DND-41 (cell line): ENCODE data around the gene TRIM7.

Source experiments
- ATAC-seq: fragments of 200-7000 bp; cut with Tn5 transposase; 3 replicates; pipeline ENCODE4 v1.9.1; 2021; ENCODE audit warnings: low read depth; ENCODE audit not compliant: insufficient read depth
- DNase-seq: peaks from one replicate; pipeline ENCODE4 v3.0.0-alpha.2; 2020
- H2AFZ ChIP-seq: 2 replicates; pipeline ENCODE4 v1.6.0; 2012; ENCODE audit warnings: low read depth, low read length
- H3K27ac ChIP-seq: 2 replicates; pipeline ENCODE4 v1.5.1; 2012; ENCODE audit warnings: low read length, inconsistent platforms
- H3K27me3 ChIP-seq: fragments of 200-600 bp; sonication (generic); 2 replicates; pipeline ENCODE4 v1.6.0; 2012; ENCODE audit warnings: low read length, mild to moderate bottlenecking, inconsistent platforms; ENCODE audit not compliant: insufficient read depth, poor library complexity
- H3K36me3 ChIP-seq: 2 replicates; pipeline ENCODE4 v1.5.1; 2012; ENCODE audit warnings: low read length, inconsistent platforms; ENCODE audit not compliant: insufficient read depth
- H3K4me1 ChIP-seq: 2 replicates; pipeline ENCODE4 v1.5.1; 2012; ENCODE audit warnings: mild to moderate bottlenecking, low read length; ENCODE audit not compliant: insufficient read depth
- H3K4me2 ChIP-seq: 2 replicates; pipeline ENCODE4 v1.6.0; 2012; ENCODE audit warnings: mild to moderate bottlenecking, moderate library complexity, low read length, inconsistent platforms; ENCODE audit not compliant: insufficient read depth
- H3K4me3 ChIP-seq, 2 experiments: fragments of 200-600 bp in 1 of 2; shearing (Covaris generic) in 1 of 2; 2 replicates each; pipeline ENCODE4 v1.5.1; 2012 to 2016; ENCODE audit warnings: inconsistent platforms in 2 of 2, low read length in 2 of 2, mild to moderate bottlenecking in 2 of 2, low read depth in 1 of 2, moderate library complexity in 1 of 2
- H3K79me2 ChIP-seq: 2 replicates; pipeline ENCODE4 v1.6.0; 2012; ENCODE audit warnings: low read length, inconsistent platforms; ENCODE audit not compliant: insufficient read depth
- H3K9ac ChIP-seq: 2 replicates; pipeline ENCODE4 v1.6.0; 2012; ENCODE audit warnings: low read depth, mild to moderate bottlenecking, inconsistent platforms, low read length, moderate library complexity
- H3K9me3 ChIP-seq: 2 replicates; pipeline ENCODE4 v1.5.1; 2012; ENCODE audit warnings: low read length, moderate library complexity, mild to moderate bottlenecking, inconsistent platforms; ENCODE audit not compliant: insufficient read depth, severe bottlenecking
- H4K20me1 ChIP-seq: 2 replicates; pipeline ENCODE4 v1.6.0; 2012; ENCODE audit warnings: low read length; ENCODE audit not compliant: insufficient read depth
- EZH2 ChIP-seq: IDR thresholded peaks from 3 replicates; pipeline ENCODE4 v1.6.1; 2012; ENCODE audit warnings: borderline replicate concordance, low read depth, mild to moderate bottlenecking, moderate library complexity, low read length, inconsistent platforms; ENCODE audit not compliant: severe bottlenecking
- TF ChIP-seq, protein P1 (sequence below): IDR thresholded peaks from 2 replicates; pipeline ENCODE4 v1.5.1; 2012; ENCODE audit warnings: borderline replicate concordance, low read length, moderate library complexity, mild to moderate bottlenecking; ENCODE audit not compliant: poor library complexity, severe bottlenecking; ENCODE audit errors: extremely low read depth

Gene TRIM7

DNA sequence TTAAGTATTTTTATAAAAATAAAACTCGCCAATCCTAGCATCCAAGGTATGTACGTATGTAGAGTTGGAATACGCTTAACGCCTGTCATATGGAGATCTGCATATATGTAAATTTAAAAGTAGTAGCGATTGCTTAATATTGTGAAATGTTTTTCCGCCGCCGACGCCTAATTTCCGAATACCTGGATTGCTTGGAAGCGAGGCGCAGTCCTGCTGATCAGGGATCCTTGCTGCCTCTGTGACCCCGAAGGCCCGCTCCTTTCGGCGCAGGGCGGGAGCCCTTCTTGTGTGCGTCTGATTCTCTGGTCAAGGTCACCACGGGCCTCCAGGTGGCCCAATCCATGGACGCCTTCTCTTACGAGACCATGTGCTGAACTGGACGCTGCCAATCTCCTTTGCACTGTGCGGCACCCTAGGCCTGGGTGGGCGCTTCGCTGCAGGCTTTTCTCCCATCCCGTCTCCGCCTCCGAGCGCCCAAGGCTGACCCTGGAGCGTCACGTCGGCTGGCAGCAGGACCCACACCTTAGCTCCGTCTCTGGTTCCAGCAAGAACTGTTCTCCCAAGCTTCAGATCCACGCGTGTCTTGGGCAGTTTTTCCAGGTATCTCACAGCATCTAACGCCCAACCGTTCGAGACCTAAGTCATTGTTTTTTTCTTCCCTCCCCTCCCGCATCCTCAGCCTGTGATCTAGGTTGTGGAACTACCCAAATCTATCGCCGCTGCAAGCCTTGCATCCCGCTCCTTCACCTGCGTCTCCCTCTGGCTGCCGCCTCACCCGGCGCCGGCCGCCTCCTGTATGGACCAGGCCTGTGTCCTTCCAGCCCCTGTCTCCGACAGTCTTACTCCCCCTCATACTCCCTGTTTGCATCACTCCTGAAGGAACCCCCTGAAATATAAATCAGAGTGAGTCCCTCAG is 14.5 kb upstream of the TRIM7 start:
- H3K79me2 ChIP-seq: peaks cover 10% of the 10 kb centered on the region
- TF ChIP-seq, protein P1, sequence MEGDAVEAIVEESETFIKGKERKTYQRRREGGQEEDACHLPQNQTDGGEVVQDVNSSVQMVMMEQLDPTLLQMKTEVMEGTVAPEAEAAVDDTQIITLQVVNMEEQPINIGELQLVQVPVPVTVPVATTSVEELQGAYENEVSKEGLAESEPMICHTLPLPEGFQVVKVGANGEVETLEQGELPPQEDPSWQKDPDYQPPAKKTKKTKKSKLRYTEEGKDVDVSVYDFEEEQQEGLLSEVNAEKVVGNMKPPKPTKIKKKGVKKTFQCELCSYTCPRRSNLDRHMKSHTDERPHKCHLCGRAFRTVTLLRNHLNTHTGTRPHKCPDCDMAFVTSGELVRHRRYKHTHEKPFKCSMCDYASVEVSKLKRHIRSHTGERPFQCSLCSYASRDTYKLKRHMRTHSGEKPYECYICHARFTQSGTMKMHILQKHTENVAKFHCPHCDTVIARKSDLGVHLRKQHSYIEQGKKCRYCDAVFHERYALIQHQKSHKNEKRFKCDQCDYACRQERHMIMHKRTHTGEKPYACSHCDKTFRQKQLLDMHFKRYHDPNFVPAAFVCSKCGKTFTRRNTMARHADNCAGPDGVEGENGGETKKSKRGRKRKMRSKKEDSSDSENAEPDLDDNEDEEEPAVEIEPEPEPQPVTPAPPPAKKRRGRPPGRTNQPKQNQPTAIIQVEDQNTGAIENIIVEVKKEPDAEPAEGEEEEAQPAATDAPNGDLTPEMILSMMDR: no peak
- TF ChIP-seq EZH2: no peak
- DNase-seq (no peak), ATAC-seq (no peak)
- H3K27me3 ChIP-seq: no peaks in the 10 kb centered on the region
- no peak overlapping the region for H3K4me3 ChIP-seq
- H3K4me2 ChIP-seq: no peak overlapping the region
- peaks cover 53% of the 10 kb centered on the region for H3K4me1 ChIP-seq
- no peaks in the 10 kb centered on the region for H4K20me1 ChIP-seq
- no peak overlapping the region for H3K9ac ChIP-seq
- H2AFZ ChIP-seq: no peak overlapping the region
- H3K27ac ChIP-seq: no peak overlapping the region
- no peaks in the 10 kb centered on the region for H3K9me3 ChIP-seq
- no peaks in the 10 kb centered on the region; the same call in 1 of the 2 replicates for H3K36me3 ChIP-seq

DNA sequence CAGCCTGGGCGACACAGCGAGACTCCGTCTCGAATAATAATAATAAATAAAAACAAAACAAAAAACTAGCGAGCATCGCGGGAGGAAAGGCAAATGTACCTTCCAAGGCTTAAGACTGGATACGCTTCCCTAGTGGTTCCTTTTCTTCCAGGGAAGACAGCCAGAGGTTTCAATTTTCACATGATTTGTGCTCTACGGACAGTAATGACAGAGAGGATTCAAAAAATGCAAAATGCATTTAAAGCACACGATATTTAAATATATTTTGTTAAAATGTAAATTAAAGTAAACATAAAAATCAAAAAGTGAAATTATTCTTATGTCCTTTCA is 13.8 kb upstream of the TRIM7 start:
- Histone ChIP-seq H3K27me3 (no peaks in the 10 kb centered on the region), H3K36me3 (no peaks in the 10 kb centered on the region; the same call in 1 of the 2 replicates), H3K4me3 (no peak overlapping the region), H3K4me2 (no peak overlapping the region), H3K9ac (no peak overlapping the region), H3K27ac (no peak overlapping the region), H3K79me2 (peaks cover 3% of the 10 kb centered on the region), H2AFZ (no peak overlapping the region), H3K9me3 (no peaks in the 10 kb centered on the region), H3K4me1 (peaks cover 46% of the 10 kb centered on the region), H4K20me1 (no peaks in the 10 kb centered on the region)
- DNase-seq (no peak), ATAC-seq (no peak)
- TF ChIP-seq EZH2: no peak
- TF ChIP-seq, protein P1: no peak

DNA sequence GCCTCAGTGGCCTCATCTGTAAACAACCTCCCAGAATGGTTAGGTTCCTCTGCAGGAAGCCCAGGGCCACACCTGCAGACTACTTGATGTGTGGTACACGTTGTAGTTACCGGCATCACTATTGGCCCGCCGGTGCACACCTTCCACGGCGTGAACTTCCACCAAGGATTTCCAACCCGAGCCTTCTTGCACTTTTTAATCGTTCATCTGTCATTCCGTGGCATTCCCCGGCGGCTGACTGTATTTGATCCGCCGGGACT is 12.7 kb upstream of the TRIM7 start:
- Histone ChIP-seq H3K79me2 (no peaks in the 10 kb centered on the region), H3K36me3 (no peaks in the 10 kb centered on the region), H4K20me1 (no peaks in the 10 kb centered on the region), H2AFZ (peak overlapping the region; percentile 57), H3K27ac (no peak overlapping the region), H3K4me3 (peak overlapping the region in 1 of 2 experiments; percentile 25; a peak in 2 of 4 replicates), H3K9me3 (no peaks in the 10 kb centered on the region), H3K9ac (peak overlapping the region; percentile 32; the same call in 1 of the 2 replicates), H3K4me2 (peak overlapping the region; percentile 82), H3K4me1 (peaks cover 46% of the 10 kb centered on the region), H3K27me3 (no peaks in the 10 kb centered on the region)
- DNase-seq: no peak
- no peak for ATAC-seq
- TF ChIP-seq, protein P1: no peak
- TF ChIP-seq EZH2: no peak
